Measurements from ENCODE around the gene KEAP1. TPM values are rescaled to one million over a fixed set of nuclear protein-coding genes. Genes with fewer than 3 reads are reported as not detected.

The KEAP1 gene
- total and polyA plus RNA-seq, 9 of the 15 experiments (the other 6 are each of a cell fraction or from before 2014, with no cell fraction given) = 2.1 to 95.6 (median 64.3) TPM

DNA sequence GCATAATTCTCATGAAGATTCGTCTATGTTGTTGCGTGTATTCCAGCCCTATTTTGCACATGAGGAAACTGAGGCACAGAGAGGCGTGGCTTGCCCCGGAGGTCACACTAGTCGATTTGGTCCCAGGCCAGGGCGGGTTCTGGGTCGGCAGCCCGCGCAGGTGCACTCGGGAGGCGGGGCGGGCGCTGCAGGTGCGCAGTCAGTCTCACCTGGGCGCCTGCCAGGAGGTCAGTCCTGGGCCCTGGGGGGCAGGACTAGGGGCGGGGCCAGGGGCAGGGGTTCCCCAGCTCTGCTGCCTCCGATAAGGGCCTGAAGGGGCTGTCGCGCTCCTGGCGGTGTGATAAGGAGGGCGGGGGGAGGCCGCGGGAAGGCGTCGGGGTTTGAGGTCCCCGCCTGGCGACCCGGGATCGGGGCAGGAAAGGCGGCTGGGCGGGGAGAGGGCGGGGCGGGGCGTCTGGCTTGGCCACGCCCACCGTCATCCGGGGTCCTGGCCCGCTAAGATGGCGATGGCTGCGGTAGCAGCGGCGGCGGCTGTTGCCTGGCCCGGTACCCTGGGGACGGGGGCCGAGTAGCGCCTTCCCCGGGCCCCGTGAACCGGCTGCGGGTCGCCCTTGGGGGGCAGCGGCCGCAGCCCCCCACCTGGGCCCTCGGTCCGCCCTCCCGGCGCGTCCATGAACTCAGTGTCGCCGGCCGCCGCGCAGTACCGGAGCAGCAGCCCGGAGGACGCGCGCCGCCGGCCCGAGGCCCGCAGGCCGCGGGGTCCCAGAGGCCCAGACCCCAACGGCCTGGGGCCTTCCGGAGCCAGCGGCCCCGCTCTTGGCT lies 40.5 kb upstream of the KEAP1 start, which contains the start of gene ATG4D (continued):
- TF ChIP-seq DACH1 (IDR thresholded peaks at IDR 0.05; ENCODE audit: partially characterized antibody) = peak; percentile 12
- no peak for TF ChIP-seq ZFPM2 (CRISPR knock-in tag; IDR thresholded peaks at IDR 0.05)
- peak; percentile 14 to 82; a peak in 3 of 4 replicates for TF ChIP-seq RCOR1 (IDR thresholded peaks at IDR 0.05; ENCODE audit: borderline replicate concordance in 1 of 2, low read depth in 2 of 2, low read length in 2 of 2)
- TF ChIP-seq ZNF354B (CRISPR knock-in tag; IDR thresholded peaks at IDR 0.05) = no peak
- TF ChIP-seq GABPA (tag; conservative IDR thresholded peaks at IDR 0.05; ENCODE audit: low read depth) = peak; percentile 34; the same call in 1 of the 2 replicates
- no peak for TF ChIP-seq ZNF408 (CRISPR knock-in tag; IDR thresholded peaks at IDR 0.05; ENCODE audit: low read depth)
- TF ChIP-seq PHF8 (IDR thresholded peaks at IDR 0.05; ENCODE audit: borderline replicate concordance, low read length) = peak; percentile 85; the same call in 1 of the 2 replicates
- no peak for TF ChIP-seq NFXL1 (CRISPR knock-in tag; IDR thresholded peaks at IDR 0.05)
- peak; percentile 77 for TF ChIP-seq MBD2 (IDR thresholded peaks at IDR 0.05; ENCODE audit: borderline replicate concordance, low read depth)
- TF ChIP-seq ZNF175 (CRISPR knock-in tag; IDR thresholded peaks at IDR 0.05; ENCODE audit: low read depth) = peak; percentile 72
- 0 out of 2 replicates have a peak, but pooled peaks have one; percentile 20 for TF ChIP-seq JUND (IDR thresholded peaks at IDR 0.05; ENCODE audit: borderline replicate concordance, low read depth, low read length)
- TF ChIP-seq JUND (tag; IDR thresholded peaks at IDR 0.05; ENCODE audit: borderline replicate concordance, low read depth, low read length) = no peak
- peak; percentile 68 for TF ChIP-seq FOXM1 (IDR thresholded peaks at IDR 0.05; ENCODE audit: low read depth)
- TF ChIP-seq FOXM1 (CRISPR knock-in tag; IDR thresholded peaks at IDR 0.05; ENCODE audit: low read depth) = 0 out of 2 replicates have a peak, but pooled peaks have one; percentile 34
- TF ChIP-seq, protein P1, sequence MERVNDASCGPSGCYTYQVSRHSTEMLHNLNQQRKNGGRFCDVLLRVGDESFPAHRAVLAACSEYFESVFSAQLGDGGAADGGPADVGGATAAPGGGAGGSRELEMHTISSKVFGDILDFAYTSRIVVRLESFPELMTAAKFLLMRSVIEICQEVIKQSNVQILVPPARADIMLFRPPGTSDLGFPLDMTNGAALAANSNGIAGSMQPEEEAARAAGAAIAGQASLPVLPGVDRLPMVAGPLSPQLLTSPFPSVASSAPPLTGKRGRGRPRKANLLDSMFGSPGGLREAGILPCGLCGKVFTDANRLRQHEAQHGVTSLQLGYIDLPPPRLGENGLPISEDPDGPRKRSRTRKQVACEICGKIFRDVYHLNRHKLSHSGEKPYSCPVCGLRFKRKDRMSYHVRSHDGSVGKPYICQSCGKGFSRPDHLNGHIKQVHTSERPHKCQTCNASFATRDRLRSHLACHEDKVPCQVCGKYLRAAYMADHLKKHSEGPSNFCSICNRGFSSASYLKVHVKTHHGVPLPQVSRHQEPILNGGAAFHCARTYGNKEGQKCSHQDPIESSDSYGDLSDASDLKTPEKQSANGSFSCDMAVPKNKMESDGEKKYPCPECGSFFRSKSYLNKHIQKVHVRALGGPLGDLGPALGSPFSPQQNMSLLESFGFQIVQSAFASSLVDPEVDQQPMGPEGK (CRISPR knock-in tag; IDR thresholded peaks at IDR 0.05; ENCODE audit: borderline replicate concordance) = no peak
- no peak for TF ChIP-seq TARDBP (IDR thresholded peaks at IDR 0.05)
- TF ChIP-seq ATF7 (IDR thresholded peaks at IDR 0.05) = 0 out of 2 replicates have a peak, but pooled peaks have one; percentile 29
- TF ChIP-seq ZNF311 (CRISPR knock-in tag; IDR thresholded peaks at IDR 0.05) = no peak
- TF ChIP-seq MTA1 (IDR thresholded peaks at IDR 0.05; ENCODE audit: borderline replicate concordance) = 0 out of 2 replicates have a peak, but pooled peaks have one; percentile 18
- TF ChIP-seq NCOA1 (IDR thresholded peaks at IDR 0.05; ENCODE audit: low read depth) = peak; percentile 56; the same call in 1 of the 2 replicates
- peak in 1 of 2 experiments; percentile 66; a peak in 2 of 4 replicates for TF ChIP-seq MNT (conservative IDR thresholded peaks at IDR 0.05)
- no peak; the same call in 1 of the 2 replicates for TF ChIP-seq MYC (IDR thresholded peaks at IDR 0.05; ENCODE audit: low read depth, low read length)
- no peak for TF ChIP-seq MYC (CRISPR knock-in tag; IDR thresholded peaks at IDR 0.05; ENCODE audit: borderline replicate concordance, low read depth)
- peak; percentile 79 for TF ChIP-seq SUPT5H (IDR thresholded peaks at IDR 0.05)
- peak; percentile 69; the same call in 1 of the 2 replicates for TF ChIP-seq SOX6 (IDR thresholded peaks at IDR 0.05)
- peak; percentile 92 for TF ChIP-seq KLF16 (IDR thresholded peaks at IDR 0.05)

All from K562 (cell line).